Fibroblast of the conjunctiva (primary cell): ENCODE results near the gene SLC25A20.

Experiments used
- DNase-seq: peaks from one replicate; pipeline ENCODE4 v3.0.0-alpha.2; 2010; ENCODE audit warnings: low read depth

SLC25A20 gene

DNA sequence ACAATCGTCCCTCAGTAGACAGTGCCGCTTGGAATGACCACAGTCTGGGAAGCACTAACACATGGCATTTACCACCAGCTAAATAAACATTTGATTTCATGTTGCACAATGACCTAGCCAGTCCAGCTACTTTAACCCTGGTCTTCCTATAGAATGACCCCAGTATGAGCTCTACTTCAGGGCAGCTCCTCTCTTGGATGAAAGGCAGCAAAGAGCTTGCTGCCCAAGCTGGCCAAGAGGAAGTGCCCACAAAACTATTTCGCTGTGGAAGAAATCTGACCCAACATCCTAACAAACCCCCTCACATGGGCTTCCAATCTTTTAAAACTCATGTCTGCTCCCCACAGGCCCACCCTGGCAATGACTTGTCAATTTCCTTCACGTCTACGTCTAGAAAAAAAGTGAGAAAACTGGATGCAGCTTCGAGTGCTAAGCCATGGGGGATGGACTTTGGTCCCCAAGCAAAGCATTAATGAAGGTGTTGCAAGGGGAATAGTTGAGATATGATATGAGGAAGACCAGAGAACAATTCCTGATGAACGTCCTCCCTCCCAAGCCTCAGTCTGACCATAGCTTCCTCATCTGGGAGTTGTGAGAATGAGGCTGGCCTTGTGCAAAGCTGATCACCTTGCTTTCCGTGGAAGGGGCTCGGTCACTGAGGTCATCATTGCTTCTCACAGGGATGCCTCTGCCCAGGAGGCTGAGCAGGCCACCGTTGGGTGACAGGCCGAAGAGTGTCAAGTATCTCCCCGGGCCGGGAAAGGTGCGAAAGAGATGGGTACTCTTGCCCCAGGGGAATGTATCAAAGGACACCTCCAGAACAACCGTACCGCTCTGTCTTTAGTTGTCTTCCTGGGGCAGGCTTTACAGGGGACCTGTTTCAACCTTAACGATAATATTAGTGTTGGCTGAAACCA, 964 bp downstream of the SLC25A20 start:
- no peak for DNase-seq

DNA sequence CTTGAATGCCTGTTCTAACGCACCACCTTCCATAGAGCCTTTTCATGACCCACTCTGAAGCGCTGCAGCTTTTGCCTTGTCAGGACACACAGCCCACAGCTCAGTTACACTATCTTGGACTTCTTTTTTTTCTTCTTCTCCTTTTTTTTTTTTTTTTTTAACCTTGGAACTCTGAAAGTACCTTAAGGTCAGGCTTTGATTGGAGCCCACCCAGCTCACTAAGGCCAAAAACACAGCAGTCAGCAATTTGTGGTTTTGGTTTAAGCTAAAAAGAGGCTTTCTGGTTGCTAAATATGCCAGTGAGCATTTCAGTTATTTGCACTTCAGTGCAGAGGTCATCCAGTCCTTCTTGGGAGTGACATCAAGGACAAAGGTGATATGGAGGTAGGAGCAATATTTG, 1.7 kb downstream of the SLC25A20 start:
- no peak for DNase-seq

DNA sequence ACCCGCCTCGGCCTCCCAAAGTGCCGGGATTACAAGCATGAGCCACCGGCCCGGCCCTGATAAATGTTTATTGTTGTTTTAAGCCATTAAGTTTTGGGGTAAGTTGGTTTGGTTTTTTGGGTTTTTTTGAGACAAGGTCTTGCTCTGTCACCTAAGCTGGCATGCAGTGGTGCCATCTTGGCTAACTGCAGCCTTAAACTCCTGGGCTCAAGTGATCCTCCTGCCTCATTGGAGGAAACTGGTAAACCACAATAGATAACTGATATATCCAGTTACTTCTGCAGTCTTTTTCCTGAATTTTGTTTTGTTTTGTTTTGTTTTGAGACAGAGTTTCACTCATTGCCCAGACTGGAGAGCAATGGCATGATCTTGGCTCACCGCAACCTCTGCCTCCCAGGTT, 4.2 kb downstream of the SLC25A20 start:
- DNase-seq: no peak

DNA sequence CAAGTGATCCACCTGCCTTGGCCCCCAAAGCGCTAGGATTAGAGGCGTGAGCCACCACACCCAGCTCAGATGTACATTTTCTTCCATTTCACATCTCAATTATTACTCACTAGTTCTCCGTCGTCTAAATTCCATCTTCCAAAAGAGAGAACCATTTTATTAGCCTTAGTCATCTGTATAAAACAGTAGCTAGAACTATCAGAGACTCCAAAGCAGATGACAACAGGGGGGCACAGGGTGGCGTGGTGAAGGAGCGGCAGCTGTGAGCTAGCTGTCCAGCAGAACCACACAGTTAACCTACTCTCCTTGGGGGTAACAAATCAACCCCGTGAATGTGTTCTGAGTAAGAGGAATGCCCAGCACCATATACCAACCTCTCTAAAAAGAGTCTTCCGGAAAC, 7.1 kb downstream of the SLC25A20 start:
- DNase-seq: no peak

DNA sequence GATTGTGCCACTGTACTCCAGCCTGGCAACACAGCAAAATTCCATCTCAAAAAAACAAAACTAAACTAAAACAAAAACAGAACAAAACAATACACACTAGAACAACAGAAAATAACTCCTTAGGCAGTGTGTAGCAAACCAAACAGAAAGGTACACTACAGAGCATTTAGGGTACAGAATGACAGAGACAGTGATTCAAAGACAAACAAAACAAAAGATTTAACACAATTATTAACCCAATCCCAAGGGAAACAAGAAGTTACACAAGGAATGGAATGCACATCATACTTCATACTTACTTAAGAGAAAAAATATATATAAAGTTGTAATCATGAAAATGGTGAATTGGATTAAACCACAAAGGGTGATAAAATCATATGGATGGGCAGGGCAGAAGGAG, 12.9 kb downstream of the SLC25A20 start:
- no peak for DNase-seq

DNA sequence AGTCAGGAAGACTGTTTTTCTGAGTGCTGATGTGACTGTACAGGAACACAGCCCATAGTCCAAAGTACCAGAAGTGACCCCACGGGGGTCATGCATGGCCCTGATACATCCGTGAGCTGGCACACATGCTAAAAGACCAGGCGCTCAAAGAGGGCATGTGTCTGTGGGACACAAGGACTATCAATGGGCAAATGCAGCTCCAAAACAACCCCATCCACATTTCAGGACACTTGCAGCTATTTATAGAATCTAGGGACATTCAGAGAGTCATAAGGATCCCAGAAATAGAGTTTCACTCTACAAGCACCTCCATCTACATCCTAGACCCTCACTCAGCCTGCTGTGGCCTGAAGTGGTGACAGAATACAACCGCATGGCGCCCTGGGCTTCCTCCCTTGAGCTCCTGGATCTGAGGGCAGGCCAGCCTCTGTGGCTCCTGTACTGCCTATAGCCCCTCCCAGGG, 17.0 kb downstream of the SLC25A20 start:
- no peak for DNase-seq

DNA sequence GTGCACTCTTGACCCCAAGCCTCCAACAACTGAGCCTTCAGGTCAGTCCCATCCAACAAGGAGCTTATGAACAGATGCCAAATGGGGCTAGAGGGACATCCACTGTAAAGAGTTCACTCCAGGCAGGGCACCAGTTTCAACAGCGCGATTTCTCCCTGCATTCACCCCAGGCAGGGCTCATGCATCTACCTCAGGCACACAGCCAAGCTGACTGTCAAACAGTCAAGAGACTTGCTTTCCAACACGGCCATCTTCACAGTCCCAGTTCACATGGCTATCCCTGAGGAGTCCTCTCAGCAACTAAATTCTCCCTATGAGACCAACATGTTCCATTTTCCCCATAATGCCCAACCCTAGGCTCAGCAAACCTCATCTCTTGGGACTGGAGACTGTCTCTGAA, 17.7 kb downstream of the SLC25A20 start:
- DNase-seq: no peak

DNA sequence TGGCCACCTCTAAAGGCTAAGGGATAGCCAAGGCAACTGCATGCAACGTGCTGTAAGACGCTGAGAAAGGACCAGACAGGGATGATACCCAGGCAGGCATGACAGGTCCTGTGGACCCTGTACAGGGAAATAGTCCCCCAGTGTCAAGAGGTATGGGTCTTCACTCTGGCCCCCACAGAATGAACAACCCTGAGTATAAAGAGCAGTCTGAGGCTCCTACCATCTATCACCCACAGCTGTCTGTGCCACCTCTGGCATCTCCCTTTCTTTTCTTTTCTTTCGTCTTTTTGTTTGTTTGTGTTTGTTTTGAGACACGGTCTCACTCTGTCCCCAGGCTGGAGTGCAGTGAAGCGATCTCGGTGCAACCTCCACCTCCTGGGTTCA, 18.7 kb downstream of the SLC25A20 start:
- DNase-seq: no peak

DNA sequence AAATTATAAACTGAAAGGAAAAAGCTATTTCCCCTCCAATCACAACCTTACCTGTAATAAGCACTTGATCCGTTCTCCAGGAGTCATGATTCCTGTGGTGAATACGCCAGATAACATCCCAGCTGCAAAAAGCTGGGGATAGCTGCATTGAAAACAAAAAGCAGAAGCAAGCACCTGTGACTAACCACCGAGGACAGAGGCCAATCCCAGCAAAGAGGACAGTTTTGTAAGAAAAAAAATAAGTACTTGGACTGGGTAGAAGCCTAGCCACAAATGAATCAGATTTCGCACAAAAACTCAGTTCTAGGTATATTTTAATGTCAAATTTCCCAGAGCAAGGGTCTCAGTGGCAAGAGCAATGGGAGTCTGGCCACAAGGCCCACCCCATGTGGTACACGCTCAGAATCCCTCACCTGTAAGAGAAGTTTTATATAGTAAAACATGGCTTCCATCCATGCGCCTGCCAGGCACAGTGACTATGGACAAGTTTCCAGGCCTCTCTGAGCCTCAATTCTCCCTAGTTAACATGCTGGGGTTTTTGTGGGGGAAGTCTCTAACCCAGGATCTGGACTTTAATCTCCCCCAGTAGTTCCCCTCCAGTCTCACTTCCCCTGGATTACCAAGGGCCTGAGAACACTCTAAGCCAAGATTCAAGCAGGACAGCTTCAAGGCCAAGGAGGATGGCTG, 19.2 kb downstream of the SLC25A20 start:
- no peak for DNase-seq

DNA sequence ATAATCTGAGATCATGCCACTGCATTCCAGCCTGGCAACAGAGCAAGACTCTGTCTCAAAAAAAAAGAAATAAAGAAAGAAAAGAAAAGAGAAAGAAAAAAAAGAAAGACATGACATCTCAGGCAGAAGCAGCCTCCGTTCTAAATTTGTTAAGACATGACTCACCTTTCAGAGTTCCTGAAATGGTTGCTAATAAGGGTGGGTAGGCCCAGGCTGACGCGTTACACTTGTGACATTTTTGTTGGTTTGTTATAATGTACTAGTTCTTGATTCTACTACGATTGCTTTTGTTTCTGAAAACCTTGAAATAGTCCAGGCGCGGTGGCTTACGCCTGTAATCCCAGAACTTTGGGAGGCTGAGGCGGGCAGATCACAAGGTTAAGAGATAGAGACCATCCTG, 21.0 kb downstream of the SLC25A20 start:
- no peak for DNase-seq

DNA sequence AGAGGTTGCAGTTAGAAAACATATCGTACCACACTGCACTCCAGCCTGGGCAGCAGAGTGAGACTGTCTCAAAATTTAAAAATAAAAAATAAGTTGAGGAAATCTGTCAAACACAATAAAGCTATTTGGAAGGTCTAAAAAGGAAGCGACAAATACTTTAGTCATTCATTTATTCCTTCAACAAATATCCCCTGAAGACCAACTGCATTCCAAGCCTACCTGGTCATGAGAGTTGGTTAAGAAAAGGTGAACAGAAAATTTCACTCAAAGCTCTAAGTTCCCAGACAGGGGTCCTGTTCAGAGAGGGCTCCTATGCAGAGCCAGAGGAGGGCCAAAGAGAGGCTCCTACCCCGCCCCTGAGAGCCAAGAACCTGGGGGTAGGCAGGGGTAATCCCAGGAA, 35.6 kb downstream of the SLC25A20 start:
- DNase-seq: no peak

DNA sequence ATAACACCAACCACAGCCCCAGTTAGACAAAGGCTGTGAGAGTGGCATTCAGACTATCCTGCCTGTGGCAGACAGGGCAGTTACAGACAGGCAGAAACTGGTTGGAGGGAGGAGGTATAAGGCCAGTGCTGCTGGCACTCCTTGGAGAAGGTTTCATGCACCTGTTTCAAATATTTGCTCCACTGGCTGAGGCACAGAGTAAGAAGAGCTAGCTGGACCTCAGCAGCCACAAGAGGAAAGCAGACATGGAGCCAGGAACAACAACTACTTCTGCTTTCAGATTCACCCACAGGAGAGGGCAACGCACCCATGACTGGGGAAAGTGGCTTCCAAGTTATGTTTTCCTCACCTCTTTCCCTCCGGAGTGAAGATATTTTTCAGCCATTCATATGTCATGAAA, 39.5 kb downstream of the SLC25A20 start:
- DNase-seq: no peak

DNA sequence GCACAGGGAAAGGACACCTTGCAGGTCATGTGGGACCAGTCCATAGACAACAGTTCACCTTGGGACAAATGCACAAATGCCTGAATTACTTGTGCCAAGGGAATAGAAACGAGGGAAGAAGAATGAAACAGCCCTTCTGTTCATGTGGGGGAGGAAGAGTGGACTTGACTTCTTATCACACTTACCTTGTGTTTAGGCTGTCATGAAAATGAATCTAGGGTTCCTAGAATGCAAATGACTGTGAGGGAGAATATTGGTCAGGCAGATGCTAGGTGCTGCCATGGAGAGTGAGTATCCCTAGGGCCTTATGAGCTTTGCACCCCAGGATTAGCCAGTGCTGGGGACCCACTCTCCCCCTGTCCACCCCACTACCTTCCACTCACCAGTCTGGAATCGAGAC, 40.0 kb downstream of the SLC25A20 start:
- no peak for DNase-seq

DNA sequence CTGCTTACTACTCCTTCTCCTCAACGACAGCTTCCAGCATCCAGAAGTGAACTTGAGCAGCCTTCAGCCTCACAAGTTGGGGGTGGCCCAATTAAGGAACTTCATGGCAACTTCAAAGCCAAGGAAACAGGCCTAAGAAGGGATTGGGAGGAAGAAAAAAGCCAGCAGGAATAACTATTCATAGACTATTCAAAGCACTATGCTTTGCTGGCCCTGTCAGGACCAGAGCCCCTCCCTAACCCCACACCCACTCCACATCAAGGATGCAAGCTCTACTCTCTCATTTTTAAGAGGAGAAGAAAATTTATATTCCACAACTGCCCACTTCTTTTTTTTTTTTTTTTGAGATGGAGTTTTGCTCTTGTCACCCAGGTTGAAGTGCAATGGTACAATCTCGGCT, 41.0 kb downstream of the SLC25A20 start:
- no peak for DNase-seq

DNA sequence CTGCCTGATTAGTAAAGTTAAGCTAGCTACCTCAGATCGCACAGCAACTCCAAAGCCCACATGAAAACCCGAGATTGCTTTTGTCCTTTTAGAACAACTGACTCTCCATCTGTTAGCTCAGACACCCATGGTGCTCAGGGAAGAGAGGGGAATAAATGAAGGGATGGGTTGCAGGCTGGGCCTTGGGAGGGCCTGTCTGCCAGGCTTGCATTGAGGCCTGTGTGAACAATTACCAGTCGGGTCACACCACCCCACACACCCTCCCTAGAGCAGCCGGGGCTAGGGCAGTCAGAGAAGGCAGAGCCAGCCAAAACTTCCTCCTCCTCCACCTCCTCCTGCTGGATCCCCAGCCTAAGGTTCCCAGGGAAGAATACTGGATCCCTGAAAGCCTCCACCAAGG, 42.2 kb downstream of the SLC25A20 start:
- no peak for DNase-seq

DNA sequence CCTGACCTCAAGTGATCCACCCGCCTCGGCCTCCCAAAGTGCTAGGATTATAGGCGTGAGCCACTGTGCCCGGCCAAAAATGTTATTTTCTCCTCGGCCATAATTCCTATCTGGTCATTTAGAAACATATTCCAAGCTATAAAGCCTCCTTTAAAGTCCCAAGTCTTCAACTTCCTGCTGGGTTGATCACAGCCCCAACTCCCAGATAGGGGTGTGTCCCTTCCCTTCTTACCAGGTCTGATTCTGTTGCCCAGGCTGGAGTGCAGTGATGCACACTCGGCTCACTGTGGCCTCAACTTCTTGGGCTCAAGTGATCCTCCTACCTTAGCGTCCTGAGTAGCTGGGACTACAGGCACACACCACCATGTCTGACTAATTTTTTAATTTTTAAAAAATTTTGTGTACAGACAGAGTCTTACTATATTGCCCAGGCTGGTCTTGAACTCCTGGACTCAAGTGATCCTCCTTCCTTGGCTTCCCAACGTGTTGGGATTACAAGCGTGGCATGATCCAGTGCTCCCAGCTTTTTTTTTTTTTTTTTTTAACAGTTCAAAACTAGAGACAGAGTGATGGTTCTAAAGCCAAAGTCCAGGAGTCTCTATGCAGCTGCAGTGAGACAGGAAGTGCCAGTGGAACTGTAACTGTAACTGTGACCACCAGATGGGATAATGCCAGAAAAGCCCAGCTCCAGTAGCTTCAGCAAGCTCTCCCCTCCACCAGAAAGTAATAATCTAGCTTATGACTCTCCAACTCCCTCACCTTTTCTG, 42.8 kb downstream of the SLC25A20 start:
- DNase-seq: no peak

DNA sequence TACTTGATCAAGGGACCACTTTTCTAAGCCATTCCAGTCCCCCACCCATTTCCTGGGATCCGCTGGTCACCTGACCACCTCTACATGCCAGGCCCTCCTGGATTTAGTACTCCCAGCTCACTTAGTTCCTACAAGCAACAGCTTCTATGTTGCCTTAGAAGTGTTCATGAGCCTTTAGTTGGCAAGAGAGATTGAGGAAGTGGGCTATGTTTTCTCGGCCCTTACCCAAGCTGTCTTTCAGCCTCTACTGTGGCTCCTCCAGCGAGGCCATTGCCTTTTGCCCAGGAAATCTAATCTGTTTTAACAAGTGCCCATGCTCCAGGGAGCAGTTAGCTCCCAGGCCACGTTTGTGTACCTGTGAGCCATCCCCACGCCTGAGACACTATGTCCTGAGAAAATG, 46.5 kb downstream of the SLC25A20 start:
- no peak for DNase-seq

DNA sequence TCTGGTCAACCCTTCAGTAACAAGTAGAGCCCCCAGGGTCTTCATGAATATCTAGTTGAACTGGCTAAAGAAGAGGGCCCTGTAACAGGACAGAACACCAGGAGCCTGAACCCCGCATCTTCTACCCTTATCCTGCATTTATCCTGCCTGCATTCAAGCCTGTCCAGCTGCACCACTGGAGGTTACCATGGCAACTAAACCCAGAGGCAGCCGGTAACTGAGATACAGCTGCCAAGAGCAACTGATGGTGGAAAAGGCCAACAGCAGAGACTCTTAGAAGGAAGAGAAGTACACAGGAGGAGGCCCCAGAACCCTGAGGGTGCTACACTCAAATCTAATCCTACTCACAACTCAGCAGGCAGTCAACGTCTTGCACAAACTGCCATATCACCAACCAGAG, 47.3 kb downstream of the SLC25A20 start:
- peak; percentile 38 for DNase-seq

DNA sequence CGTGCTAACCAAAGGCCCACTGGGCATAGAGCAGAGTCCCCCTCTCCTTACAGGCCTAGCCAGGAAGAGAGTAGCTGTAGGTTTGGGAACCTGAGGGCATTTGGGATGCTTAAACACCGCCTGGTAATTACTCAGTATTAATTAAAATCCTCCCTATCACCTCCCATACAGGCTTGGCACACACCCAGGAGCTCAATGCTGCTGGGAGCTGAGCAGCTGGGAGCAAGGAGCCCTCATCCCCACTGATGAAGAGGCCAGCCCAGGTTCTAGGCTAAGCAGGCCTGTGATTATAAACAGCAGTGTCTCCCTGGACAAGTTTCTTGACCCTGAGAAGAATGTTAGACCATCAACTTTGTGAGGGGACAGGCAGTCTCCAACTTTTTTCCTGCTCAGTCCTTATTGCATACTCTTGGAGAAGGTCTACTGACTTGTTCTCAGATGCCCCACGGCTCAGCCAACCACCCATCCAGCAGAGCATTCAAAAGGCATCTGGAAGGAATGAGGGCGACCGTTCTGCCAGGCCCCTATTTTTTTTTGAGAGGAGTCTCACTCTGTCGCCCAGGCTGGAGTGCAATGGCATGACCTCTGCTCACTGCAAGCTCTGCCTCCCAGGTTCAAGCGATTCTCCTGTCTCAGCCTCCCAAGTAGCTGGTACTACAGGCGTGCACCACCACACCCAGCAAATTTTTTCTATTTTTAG, 49.7 kb downstream of the SLC25A20 start:
- DNase-seq: no peak

DNA sequence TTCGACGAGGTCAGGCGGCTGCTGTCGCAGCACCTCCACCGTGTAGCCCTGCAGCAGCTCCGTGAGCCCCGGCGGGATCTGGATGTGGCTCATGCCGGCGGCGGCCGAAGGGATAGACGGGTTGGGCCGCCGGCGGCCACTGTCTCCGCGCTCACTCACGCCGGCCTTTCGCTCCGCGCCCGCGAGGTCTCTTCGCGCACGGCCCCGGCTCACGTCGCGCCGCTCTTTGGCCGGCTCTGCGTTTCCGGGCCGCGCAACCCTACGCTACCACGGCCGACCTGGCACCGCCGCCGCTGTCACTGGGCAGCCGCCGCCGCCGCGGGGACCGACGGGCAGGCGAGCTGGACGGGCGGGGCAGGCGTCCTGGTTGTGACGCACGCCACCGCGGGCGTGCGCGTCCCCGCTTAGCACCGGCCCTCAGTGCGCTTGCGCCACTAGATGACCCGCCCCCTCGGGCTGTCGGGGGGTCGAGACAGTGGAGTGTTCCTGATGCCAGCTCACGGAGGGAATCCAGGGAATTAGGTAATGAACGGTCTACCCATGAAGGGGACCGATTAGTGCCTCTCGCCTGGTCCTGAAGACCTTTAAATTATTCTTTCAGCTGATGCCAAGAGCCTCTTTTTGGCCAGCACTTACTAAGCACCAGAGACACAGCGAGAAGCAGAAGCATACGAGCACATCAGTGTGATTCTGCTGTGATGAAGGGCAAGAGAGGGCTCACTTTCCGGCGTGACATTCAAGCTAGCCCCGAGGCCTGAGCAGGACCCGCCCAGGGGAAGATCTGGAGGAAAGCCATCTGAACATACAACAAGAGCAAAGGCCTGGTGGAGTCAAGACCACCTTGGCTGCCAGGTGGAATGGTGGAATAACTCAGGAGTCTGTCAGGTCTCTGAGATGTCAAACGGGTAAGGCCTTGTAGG, 50.9 kb downstream of the SLC25A20 start, which contains the start of gene PRKAR2A:
TSS of gene PRKAR2A (minus strand) at position 371 of the 920 bp plus-strand sequence. CDS start at position 93, 278 bp downstream.
- DNase-seq: peak; percentile 77

DNA sequence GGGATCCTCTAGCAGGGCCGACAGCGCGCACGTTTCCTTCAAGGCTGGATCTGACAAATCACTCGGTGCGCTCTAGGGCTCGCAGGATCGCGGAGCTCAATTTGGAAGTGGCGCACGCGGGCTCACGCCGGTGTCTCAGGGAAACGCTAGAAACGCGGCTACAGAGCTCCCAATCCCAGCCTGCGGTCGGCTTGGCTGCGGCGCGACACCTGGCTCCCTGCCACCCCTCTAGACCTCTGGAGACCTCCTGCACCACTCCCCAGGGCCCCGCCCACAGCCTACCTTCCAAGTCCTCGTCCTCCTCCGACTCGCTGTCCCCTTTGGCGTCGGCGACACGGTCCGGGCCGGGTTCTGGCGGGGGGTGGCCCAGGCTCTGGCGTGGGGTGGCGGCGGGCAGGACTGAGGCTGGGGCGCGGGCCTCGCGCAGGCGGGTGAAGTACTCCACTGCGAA, 51.6 kb downstream of the SLC25A20 start:
- peak; percentile 35 for DNase-seq
